HepG2 (cell line): ENCODE measurements around the gene TTLL1. TPM values are rescaled to one million over a fixed set of nuclear protein-coding genes. Genes with fewer than 3 reads are reported as not detected.

Experiments
- ARID4A ChIP-seq: sonication (generic); formaldehyde crosslinking; IDR thresholded peaks from 2 replicates; pipeline ENCODE4 v1.5.0; 2020; ENCODE audit warnings: mild to moderate bottlenecking, missing genetic modification reagents, borderline replicate concordance
- CENPT ChIP-seq: sonication (generic); formaldehyde crosslinking; IDR thresholded peaks from 2 replicates; pipeline ENCODE4 v1.8.0; 2022; ENCODE audit warnings: low read depth, mild to moderate bottlenecking, moderate library complexity, missing genetic modification reagents
- CREB1 ChIP-seq, 2 experiments: fragments of 450-650 bp in 1 of 2; IDR thresholded peaks; 2 replicates each; pipeline ENCODE4 v1.6.1; 2016 to 2017; ENCODE audit warnings: control low read depth in 1 of 2, mild to moderate bottlenecking in 1 of 2, missing compliant biosample characterization in 1 of 2, missing genetic modification characterization in 1 of 2
- GATAD2A ChIP-seq: IDR thresholded peaks from 2 replicates; pipeline ENCODE4 v1.6.1; 2016
- HHEX ChIP-seq: IDR thresholded peaks from 2 replicates; pipeline ENCODE4 v1.6.1; 2016; ENCODE audit warnings: control low read depth
- HIVEP1 ChIP-seq: sonication (generic); formaldehyde crosslinking; IDR thresholded peaks from 2 replicates; pipeline ENCODE4 v1.4.0; 2020; ENCODE audit warnings: mild to moderate bottlenecking, missing genetic modification reagents
- MXD4 ChIP-seq: IDR thresholded peaks from 2 replicates; pipeline ENCODE4 v1.6.1; 2016; ENCODE audit warnings: mild to moderate bottlenecking, missing biosample characterization, missing genetic modification reagents
- NFYC ChIP-seq: IDR thresholded peaks from 2 replicates; pipeline ENCODE4 v1.6.1; 2016; ENCODE audit warnings: missing genetic modification reagents, missing compliant biosample characterization
- NR3C1 ChIP-seq: sonication (generic); formaldehyde crosslinking; IDR thresholded peaks from 2 replicates; pipeline ENCODE4 v1.4.0; 2020; ENCODE audit warnings: missing genetic modification reagents
- SMC3 ChIP-seq: IDR thresholded peaks from 2 replicates; pipeline ENCODE4 v1.6.1; 2011; ENCODE audit warnings: low read length, improper control_type of control experiment
- TCF7L2 ChIP-seq: IDR thresholded peaks from 2 replicates; pipeline ENCODE4 v1.6.1; 2011; ENCODE audit warnings: mild to moderate bottlenecking, low read depth, low read length, moderate library complexity
- XRCC5 ChIP-seq: fragments of 200-400 bp; formaldehyde crosslinking; optimal IDR thresholded peaks from 2 replicates; pipeline ENCODE3; 2017; ENCODE audit warnings: mild to moderate bottlenecking, low read length
- ZBTB40 ChIP-seq, 2 experiments: fragments of 450-650 bp in 1 of 2; sonication (generic) in 1 of 2; formaldehyde crosslinking in 1 of 2; IDR thresholded peaks; 2 replicates each; pipeline versions ENCODE4 v1.6.1 to v1.8.0; 2016 to 2022; ENCODE audit warnings: antibody characterized with exemption in 1 of 2, mild to moderate bottlenecking in 1 of 2, missing genetic modification reagents in 1 of 2
- ZFP91 ChIP-seq: sonication (generic); formaldehyde crosslinking; IDR thresholded peaks from 2 replicates; pipeline ENCODE4 v1.9.0; 2022; ENCODE audit warnings: missing genetic modification reagents, mild to moderate bottlenecking, borderline replicate concordance
- ZMYM4 ChIP-seq: sonication (generic); formaldehyde crosslinking; IDR thresholded peaks from 2 replicates; pipeline ENCODE4 v1.8.1; 2023; ENCODE audit warnings: mild to moderate bottlenecking, missing genetic modification reagents
- ZNF317 ChIP-seq: sonication (generic); formaldehyde crosslinking; IDR thresholded peaks from 2 replicates; pipeline ENCODE4 v1.5.0; 2020; ENCODE audit warnings: mild to moderate bottlenecking, missing genetic modification reagents
- polyA plus RNA-seq, 8 experiments: library from polyadenylated mRNA; depleted of rRNA in 3 of 8; stranded (reverse) in 7 of 8; unstranded in 1 of 8; fragments of >200 nt; fragmentation: Illumina TruSeq in 4 of 8; extraction: Trizol in 4 of 8; gene quantifications; 2 replicates each; pipeline versions ENCODE4 v1.2.1 to v1.2.3, GENCODE V29; 2011 to 2016; ENCODE audit warnings: low read depth in 4 of 8, missing spikeins in 1 of 8, mixed read lengths in 1 of 8; ENCODE audit not compliant: insufficient read depth in 1 of 8
- total RNA-seq, 5 experiments: library from RNA; depleted of rRNA; stranded (reverse); fragments of >200 nt; fragmentation: Illumina TruSeq; extraction: Trizol; gene quantifications; 2 replicates each; pipeline ENCODE4 v1.2.3, GENCODE V29; 2016; ENCODE audit warnings: low read depth in 1 of 5

TTLL1 gene
- total and polyA plus RNA-seq, 2 of the 13 experiments (the other 11 are each of a cell fraction or from before 2014, with no cell fraction given): 1.6 to 5.3 TPM

GRCh38 chr22:43094085-43094484 is 4.9 kb upstream of the TTLL1 start (continued):
- 0 out of 2 replicates have a peak, but pooled peaks have one; percentile 28 for TF ChIP-seq ZNF317 (CRISPR knock-in tag)
- TF ChIP-seq ARID4A (CRISPR knock-in tag): peak; percentile 43; the same call in 1 of the 2 replicates
- TF ChIP-seq NR3C1 (CRISPR knock-in tag): no peak
- TF ChIP-seq ZMYM4 (CRISPR knock-in tag): no peak
- TF ChIP-seq CREB1 (IDR thresholded peaks at IDR 0.05): 0 out of 2 replicates have a peak, but pooled peaks have one; percentile 7
- no peak for TF ChIP-seq CREB1 (CRISPR knock-in tag; IDR thresholded peaks at IDR 0.05)
- TF ChIP-seq NFYC (CRISPR knock-in tag): no peak
- TF ChIP-seq ZFP91: peak; percentile 42; the same call in 1 of the 2 replicates
- no peak for TF ChIP-seq ZBTB40 (IDR thresholded peaks at IDR 0.05)
- TF ChIP-seq ZBTB40 (CRISPR knock-in tag; IDR thresholded peaks at IDR 0.05): no peak
- peak; percentile 32 for TF ChIP-seq SMC3
- TF ChIP-seq TCF7L2: no peak
- TF ChIP-seq XRCC5: peak; percentile 44
- TF ChIP-seq MXD4 (CRISPR knock-in tag): no peak
- no peak for TF ChIP-seq CENPT (CRISPR knock-in tag)
- 0 out of 2 replicates have a peak, but pooled peaks have one; percentile 27 for TF ChIP-seq GATAD2A (CRISPR knock-in tag)
- no peak for TF ChIP-seq HIVEP1 (CRISPR knock-in tag)
- no peak for TF ChIP-seq HHEX (CRISPR knock-in tag)
